ENCODE results near the gene USB1.

DNA sequence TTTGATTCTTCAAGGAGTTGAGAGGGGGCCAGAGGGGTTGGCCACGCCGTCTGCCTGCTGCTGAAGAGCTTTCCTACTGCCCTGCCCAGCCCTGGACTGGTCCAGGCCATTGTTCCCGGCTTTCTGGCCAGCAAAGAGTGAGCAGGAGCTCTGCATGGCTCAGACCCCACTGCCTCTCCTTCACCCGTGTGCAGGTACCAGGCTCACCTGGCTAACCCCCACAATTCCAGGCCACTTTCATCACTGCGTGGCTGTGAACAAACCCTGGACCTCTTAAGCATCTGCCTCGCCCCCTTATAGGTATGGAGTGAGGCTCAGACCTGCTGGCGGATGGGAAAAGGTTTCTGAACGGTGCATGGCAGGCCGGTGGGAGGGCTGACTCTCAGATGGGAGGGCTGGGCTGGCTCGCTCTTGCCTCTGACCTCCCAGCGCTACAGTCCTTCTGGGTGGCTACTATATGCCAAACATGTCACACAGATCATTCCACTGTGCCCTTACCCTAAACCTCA lies 9.6 kb upstream of the USB1 start:
- TF ChIP-seq, protein P1, sequence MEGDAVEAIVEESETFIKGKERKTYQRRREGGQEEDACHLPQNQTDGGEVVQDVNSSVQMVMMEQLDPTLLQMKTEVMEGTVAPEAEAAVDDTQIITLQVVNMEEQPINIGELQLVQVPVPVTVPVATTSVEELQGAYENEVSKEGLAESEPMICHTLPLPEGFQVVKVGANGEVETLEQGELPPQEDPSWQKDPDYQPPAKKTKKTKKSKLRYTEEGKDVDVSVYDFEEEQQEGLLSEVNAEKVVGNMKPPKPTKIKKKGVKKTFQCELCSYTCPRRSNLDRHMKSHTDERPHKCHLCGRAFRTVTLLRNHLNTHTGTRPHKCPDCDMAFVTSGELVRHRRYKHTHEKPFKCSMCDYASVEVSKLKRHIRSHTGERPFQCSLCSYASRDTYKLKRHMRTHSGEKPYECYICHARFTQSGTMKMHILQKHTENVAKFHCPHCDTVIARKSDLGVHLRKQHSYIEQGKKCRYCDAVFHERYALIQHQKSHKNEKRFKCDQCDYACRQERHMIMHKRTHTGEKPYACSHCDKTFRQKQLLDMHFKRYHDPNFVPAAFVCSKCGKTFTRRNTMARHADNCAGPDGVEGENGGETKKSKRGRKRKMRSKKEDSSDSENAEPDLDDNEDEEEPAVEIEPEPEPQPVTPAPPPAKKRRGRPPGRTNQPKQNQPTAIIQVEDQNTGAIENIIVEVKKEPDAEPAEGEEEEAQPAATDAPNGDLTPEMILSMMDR (conservative IDR thresholded peaks at IDR 0.05), result no peak
- TF ChIP-seq EZH2 (IDR thresholded peaks at IDR 0.05; ENCODE audit: low read depth), result no peak
